Measurements from ENCODE around the gene DOCK8. TPM values are rescaled to one million over a fixed set of nuclear protein-coding genes. Genes with fewer than 3 reads are reported as not detected.
A peak's percentile ranks its signal among the peaks of the same experiment; 100 is the strongest.

DOCK8 gene
- total and polyA plus RNA-seq, 2 of the 13 experiments (the other 11 are each of a cell fraction or from before 2014, with no cell fraction given) = 0.28 to 0.38 TPM

GRCh38 chr9:469672-470551, 255.2 kb downstream of the DOCK8 start (continued):
- TF ChIP-seq, protein P1, sequence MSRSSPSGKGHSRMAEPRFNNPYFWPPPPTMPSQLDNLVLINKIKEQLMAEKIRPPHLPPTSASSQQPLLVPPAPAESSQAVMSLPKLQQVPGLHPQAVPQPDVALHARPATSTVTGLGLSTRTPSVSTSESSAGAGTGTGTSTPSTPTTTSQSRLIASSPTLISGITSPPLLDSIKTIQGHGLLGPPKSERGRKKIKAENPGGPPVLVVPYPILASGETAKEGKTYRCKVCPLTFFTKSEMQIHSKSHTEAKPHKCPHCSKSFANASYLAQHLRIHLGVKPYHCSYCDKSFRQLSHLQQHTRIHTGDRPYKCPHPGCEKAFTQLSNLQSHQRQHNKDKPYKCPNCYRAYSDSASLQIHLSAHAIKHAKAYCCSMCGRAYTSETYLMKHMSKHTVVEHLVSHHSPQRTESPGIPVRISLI (CRISPR knock-in tag; IDR thresholded peaks at IDR 0.05; ENCODE audit: borderline replicate concordance) = no peak
- TF ChIP-seq MBNL3 (CRISPR knock-in tag; conservative IDR thresholded peaks at IDR 0.05) (no peak), ZNF607 (CRISPR knock-in tag; IDR thresholded peaks at IDR 0.05; ENCODE audit: borderline replicate concordance) (no peak; the same call in 1 of the 2 replicates), JUN (CRISPR knock-in tag; IDR thresholded peaks at IDR 0.05) (peak; percentile 8; the same call in 1 of the 2 replicates), TAF15 (IDR thresholded peaks at IDR 0.05; ENCODE audit: low read depth, low read length, poor library complexity, severe bottlenecking) (no peak), ZNF616 (CRISPR knock-in tag; IDR thresholded peaks at IDR 0.05; ENCODE audit: low read depth) (peak; percentile 74; the same call in 1 of the 2 replicates), ZNF503 (CRISPR knock-in tag; IDR thresholded peaks at IDR 0.05) (no peak), ZNF281 (CRISPR knock-in tag; IDR thresholded peaks at IDR 0.05; ENCODE audit: borderline replicate concordance) (no peak), KLF13 (CRISPR knock-in tag; IDR thresholded peaks at IDR 0.05) (peak; percentile 75; the same call in 1 of the 2 replicates), SMYD3 (CRISPR knock-in tag; IDR thresholded peaks at IDR 0.05) (peak; percentile 90), ZNF7 (CRISPR knock-in tag; IDR thresholded peaks at IDR 0.05) (no peak), ZNF260 (CRISPR knock-in tag; IDR thresholded peaks at IDR 0.05; ENCODE audit: borderline replicate concordance, low read depth) (no peak), ZSCAN5A (CRISPR knock-in tag; IDR thresholded peaks at IDR 0.05; ENCODE audit: borderline replicate concordance) (0 out of 2 replicates have a peak, but pooled peaks have one; percentile 69), ZNF234 (CRISPR knock-in tag; conservative IDR thresholded peaks at IDR 0.05) (no peak), SP4 (CRISPR knock-in tag; IDR thresholded peaks at IDR 0.05) (0 out of 2 replicates have a peak, but pooled peaks have one; percentile 22)
- TF ChIP-seq, protein P2, sequence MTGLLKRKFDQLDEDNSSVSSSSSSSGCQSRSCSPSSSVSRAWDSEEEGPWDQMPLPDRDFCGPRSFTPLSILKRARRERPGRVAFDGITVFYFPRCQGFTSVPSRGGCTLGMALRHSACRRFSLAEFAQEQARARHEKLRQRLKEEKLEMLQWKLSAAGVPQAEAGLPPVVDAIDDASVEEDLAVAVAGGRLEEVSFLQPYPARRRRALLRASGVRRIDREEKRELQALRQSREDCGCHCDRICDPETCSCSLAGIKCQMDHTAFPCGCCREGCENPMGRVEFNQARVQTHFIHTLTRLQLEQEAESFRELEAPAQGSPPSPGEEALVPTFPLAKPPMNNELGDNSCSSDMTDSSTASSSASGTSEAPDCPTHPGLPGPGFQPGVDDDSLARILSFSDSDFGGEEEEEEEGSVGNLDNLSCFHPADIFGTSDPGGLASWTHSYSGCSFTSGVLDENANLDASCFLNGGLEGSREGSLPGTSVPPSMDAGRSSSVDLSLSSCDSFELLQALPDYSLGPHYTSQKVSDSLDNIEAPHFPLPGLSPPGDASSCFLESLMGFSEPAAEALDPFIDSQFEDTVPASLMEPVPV (CRISPR knock-in tag; IDR thresholded peaks at IDR 0.05) = peak; percentile 88
